Activated CD8-positive, alpha-beta memory T cell treated with anti-CD3 and anti-CD28 coated beads for 4 hours (primary cell): ENCODE results near the gene RBCK1.
"Not testable (repeated sequence)": the region's sequence is repeated elsewhere in the genome, so short reads cannot be mapped to it uniquely, and the experiment has no call there.

Source experiments
- DNase-seq, 2 donors: peaks; one replicate each; pipeline ENCODE4 v3.0.0-alpha.2; 2020; ENCODE audit warnings: low read depth in 2 of 2

Gene RBCK1

GRCh38 chr20:407953-408842 is at the start of gene RBCK1:
Gene RBCK1, plus strand, starts transcription at chr20:408299. Its CDS starts 459 bp downstream, at chr20:408758.
- DNase-seq = peak; percentile 81 to 82

- no peak for DNase-seq
These were observed 49.1 kb upstream of the RBCK1 start for GRCh38 chr20:358891-359555.

GRCh38 chr20:361561-361960 is 46.5 kb upstream of the RBCK1 start:
- DNase-seq = no peak

GRCh38 chr20:362271-363254 is 45.5 kb upstream of the RBCK1 start:
- DNase-seq = no peak

GRCh38 chr20:363319-364078 is 44.6 kb upstream of the RBCK1 start:
- DNase-seq = no peak

- DNase-seq = no peak
These were observed 42.9 kb upstream of the RBCK1 start for GRCh38 chr20:364905-365794.

- DNase-seq = no peak
These were observed 41.9 kb upstream of the RBCK1 start for GRCh38 chr20:366041-366718.

GRCh38 chr20:366719-367485 is 41.2 kb upstream of the RBCK1 start:
- DNase-seq = no peak

- DNase-seq = no peak
These were observed 40.6 kb upstream of the RBCK1 start for GRCh38 chr20:367486-367887.

GRCh38 chr20:368915-369314 is 39.2 kb upstream of the RBCK1 start:
- no peak for DNase-seq

- no peak for DNase-seq
These were observed 37.9 kb upstream of the RBCK1 start for GRCh38 chr20:370151-370600.

GRCh38 chr20:370977-371754 is 36.9 kb upstream of the RBCK1 start:
- DNase-seq = no peak

- DNase-seq = no peak
These were observed 36.1 kb upstream of the RBCK1 start for GRCh38 chr20:371755-372542.

GRCh38 chr20:372543-373082 is 35.5 kb upstream of the RBCK1 start:
- DNase-seq = not testable (repeated sequence)

GRCh38 chr20:373171-373890 is 34.8 kb upstream of the RBCK1 start:
- no peak for DNase-seq

- DNase-seq = no peak
These were observed 32.7 kb upstream of the RBCK1 start for GRCh38 chr20:375265-375889.
